GM18867 (cell line): ENCODE results near the gene RNF224.

Experiments used
- ATAC-seq: cut with Tn5 transposase; IDR thresholded peaks from one replicate; pipeline ENCODE4 v1.9.1; 2021; ENCODE audit warnings: mild to moderate bottlenecking, moderate library complexity; ENCODE audit not compliant: unreplicated experiment

Gene RNF224

DNA sequence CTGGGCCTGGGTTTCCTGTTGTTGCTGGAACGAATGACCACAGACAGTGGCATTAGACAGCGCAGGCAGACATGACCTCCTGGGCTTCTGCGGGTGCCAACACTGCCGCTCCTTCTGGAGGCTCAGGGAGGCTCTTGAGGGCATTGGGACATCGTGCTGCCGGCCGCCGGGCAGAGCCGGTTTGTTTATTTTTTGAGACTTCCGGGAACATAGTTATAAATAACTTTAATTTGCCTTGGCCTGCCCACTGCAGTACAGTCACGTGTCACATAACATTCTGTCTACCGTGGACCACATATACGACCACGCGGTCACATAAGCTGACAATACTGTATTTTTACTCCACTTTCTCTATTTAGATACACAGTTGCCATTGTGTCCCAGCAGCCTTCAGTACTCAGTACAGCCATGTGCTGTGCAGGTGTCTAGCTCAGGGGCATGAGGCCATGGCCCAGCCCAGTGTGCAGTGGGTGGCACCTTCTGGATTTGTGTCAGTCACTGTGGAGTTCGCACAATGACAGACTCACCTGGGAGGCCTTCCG is 42.0 kb downstream of the RNF224 start:
- ATAC-seq = peak; percentile 50

DNA sequence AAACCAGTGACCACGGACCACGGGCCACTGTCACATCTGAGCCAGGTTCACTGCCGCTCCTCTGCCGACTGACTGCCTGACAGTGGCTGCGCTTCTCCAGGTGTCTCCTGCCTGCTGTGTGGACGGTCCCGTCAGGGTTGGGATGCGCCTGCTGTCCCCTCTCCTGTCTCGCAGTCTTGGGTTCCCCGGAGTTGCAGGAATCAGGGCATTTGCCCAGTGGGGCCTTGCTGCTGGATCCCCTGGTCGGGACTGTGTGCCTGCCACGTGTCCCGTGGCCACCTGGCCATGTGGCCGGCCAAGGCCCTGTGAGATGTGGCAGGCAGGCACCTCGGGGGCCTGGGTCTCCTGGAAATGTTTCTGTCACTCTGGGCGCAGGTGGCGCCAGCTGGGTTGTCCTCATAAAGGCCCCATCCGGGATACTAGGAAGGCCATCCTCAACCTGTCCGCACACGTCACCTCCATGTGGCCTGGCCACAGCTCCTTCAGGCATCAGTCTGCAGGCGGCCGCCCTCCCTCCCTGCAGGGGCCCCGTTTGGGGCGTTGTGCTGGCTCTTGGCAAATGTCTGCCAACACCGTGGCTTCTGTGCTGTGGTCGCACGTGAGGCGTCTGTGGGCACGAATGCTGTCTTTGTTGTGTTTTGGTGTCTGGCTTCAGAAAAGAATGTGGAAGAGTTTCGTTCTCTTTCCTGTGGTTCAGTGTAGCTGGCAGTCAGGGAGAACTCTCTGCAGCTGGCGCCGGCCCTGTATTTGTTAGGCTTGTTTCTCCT is 43.8 kb downstream of the RNF224 start:
- ATAC-seq = no peak

DNA sequence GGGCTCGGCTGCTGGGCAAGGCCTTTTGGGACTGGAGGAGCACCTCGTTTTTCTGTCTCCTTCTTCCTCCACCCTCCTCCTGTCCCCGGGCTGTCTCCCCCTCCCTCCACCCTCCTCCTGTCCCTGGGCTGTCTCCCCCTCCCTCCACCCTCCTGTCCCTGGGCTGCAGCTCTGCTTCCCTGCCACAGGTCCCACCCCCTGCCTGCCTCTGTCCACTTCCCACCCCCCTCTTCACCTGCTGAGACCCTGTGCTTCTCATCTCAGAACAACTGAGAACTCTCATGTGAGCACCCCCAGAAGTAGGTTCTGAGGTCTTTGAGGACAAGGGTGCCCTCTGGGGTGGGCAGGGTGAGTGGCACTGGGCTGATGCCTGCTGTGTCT is 44.4 kb downstream of the RNF224 start:
- ATAC-seq = no peak

DNA sequence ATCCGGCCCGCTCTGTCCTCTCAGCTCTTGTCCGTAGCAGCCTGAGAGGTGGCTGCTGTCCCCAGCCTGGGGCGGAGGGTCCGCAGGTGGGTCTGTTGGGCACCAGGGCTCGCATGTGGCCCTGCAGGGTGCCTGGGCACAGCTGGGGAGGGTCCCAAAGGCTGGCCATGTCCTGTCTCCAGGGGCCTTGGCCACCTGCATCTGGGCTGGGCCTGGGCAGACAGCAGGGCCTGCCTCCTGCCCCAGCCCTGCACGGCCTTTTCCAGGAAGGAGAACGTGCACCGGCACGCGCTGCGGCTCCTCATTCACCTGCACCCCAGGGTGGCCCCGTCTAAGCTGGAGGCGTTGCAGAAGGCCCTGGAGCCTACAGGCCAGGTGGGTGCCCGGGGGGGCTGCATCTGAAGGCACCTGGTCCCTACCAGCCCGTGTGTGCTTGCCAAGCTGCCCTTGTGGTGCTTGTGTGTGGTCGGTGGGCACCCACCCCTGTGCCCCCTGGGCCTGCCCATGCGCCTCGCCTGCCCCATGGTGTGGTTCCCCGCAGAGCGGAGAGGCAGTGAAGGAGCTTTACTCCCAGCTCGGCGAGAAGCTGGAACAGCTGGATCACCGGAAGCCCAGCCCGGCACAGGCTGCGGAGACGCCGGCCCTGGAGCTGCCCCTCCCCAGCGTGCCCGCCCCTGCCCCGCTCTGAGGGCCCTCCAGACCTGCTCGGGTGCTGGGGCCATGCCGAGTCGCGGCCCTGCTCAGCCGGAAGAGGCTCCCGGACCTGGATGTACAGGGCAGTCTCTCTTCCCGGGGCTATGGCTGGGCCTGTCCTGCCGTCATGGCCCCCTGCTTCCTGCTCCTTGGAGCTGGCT is 45.2 kb downstream of the RNF224 start:
- ATAC-seq = no peak

DNA sequence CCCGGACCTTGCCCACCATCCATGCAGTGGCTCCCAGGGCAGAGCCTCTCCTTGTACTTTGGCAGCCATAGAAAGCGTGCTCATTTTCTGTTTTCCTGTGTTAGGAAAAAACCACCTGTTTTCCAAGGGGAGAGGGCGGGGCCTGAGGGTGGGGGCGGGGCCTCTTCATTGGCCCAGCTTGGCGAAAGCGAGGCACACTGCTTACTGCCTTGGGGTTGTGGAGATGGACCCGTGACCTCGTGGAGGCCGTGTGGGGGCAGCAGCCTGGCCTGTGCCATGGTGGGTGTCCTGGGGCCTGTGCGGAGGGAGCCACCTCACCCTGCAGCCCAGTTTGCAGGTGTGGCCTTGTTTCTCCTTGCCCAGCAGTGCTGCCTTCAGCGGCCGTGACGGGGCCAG is 45.8 kb downstream of the RNF224 start:
- ATAC-seq = no peak

DNA sequence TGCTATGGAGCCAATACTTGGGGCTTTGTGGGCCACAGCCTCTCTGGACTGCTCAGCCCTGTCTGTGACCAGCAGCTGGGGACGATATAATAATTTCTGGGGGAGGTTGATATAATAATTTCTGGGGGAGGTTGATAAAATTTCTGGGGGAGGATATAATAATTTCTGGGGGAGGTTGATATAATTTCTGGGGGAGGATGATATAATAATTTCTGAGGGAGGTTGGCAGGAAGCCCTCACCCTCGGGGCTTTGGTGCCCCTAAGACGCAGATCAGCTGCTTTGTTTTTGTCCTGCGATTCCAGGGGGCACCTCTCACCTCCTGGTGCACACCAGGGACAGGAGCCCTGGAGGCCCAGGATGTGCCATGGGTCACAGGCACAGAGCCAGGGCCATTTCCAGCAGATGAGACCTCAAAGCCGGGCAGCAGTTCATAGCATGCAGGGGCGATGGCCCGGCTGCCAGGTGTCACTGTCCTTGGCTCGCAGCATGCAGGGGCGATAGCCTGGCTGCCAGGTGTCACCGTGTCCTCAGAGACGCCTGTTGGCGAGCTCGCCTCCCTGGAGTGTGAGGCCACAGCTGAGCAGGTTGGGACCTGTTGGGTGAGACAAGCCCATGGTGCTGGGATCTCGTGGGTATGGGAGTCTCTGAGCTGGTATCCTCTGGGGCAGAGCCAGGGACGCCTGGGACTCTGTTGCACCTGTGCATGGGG is 46.5 kb downstream of the RNF224 start:
- ATAC-seq = no peak

DNA sequence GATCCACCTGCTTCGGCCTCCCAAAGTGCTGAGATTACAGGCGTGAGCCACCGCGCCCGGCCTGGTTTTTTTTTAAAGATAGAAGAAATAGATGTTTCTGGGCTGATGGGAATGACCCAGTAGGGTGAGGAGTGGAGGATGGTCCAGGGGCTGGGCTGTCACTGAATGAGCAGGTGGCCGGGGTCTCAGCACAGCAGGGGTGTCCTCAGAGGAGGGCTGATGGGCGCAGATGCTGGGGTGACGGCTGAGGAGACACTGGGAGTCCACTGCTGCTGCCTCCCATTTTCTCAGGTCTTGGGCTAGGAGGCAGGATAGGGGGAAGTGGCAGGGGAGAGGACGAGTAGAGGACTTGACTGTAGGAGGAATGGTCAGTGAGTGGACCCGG is 47.9 kb downstream of the RNF224 start:
- no peak for ATAC-seq

DNA sequence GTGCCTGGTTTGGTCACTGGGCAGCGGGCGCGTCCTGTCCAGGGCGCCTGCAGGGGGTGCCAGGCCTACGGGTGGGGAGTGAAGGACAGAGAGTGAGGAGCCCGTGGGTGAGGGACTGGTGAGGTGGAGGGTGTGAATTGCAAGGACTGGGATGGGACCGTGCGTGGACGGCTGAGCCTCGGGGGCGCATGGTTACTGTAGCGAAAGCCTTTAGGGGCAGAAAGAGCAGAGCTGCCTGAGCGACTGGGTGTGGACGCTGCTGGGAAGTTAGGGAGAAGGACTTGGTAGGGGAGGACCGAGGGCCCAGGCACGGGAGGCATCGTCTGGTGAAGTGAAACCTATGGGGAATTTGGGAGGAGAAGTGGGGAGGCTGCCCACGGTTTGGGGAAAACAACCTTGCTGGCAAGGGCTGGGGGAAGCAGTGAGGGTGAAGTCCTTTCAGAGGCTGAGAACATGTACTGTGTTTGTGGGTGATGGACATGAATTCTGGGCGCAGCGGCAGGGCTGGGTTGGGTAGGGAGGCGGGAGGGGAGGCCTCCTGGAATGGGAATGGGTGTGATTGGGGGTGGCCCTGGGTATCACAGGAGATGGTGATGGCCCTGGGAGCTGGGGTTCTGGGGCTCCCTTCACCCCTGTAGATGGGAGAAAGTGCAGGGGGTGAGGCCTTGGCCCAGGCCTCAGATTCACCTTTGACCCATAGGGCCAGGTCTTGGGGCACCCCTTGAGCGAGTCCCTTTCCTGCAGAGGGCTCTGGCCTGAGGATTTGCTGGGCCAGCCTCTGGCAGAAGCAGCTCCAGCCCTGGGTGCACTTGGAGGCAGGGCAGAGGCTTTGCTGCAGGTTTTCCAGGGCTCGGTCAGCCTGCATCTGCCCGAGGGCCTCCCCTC is 48.5 kb downstream of the RNF224 start:
- ATAC-seq = no peak

DNA sequence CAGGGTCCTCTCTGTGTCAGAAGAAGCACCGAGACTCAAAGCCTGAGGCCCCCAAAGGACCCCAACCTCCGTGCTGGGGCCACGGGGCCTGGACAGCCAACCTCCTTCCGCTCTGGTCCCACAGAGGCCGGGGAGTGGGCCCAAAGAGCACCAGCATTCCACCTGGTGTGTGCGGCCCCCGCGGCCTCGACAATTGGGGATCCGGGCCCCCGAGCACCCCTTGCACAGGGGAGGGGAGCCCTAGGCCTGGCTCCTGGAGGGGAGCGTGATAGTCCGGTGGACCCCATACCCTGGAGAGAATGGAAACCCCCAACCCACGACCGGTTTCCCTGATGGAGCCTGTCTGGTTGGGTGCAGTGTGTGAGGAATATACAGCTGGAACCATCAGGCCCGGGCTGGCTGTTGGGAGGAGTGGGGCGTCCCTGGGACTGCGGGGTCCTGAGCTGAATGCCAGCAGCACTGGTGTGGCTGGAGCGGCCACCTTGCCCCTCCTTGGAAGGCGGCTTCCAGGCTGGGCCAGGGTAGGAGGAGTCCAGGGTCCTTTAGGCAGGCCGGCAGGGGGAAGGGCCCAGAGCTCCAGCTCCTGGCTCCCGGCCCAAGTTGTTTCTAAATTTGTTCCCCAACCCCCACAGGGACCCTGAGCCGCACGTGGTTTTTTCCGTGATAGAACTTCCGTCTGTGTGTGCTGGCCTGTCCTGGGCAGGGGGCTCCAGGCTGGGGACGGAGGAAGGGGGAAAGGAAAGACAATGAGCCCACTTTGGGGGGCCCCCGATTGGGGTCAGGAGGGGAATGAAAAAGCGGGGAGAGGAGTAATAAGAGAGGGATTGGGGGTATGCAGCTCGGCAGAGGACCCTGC is 49.4 kb downstream of the RNF224 start:
- ATAC-seq = no peak

DNA sequence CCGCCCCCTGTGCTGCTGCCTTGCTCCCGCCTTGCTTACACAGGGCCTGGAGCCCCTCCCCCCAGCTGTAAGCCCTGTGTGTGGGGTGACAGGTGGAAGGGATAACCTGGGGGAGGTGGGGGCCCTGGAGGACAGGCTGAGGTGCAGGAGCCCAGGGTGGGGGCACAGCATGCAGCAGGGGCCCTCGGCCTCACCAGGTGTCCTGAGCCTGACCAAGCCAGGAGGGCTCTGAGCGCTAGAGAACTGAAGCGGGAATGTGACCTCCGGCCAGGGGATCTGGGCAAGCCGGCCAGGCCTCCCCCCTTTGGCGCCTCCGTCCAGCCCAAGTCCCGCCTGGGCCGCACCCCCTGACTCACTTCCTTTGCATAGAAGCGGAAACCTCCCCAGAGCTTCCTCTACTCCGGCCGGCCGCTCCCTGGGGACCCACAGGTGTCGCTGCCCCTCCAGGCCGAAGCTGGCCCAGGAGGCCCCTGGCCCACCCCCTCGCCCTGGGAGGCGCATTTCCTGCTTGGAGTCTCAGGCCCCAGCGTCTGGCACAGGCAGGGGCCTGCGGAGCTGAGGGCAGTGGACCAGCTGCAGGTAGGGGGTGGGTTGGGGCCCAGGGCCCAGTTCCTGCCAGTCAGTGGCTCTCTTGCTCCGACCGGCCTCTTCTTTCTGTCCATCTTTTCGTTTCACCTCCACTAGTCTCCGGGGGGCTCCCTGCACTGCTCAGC is 50.2 kb downstream of the RNF224 start, which contains the start of gene TOR4A:
TSS of gene TOR4A (plus strand) at position 398 of the 713 bp plus-strand sequence. CDS start 964 bp downstream, outside the sequence.
- ATAC-seq = peak; percentile 63

- ATAC-seq = no peak
Measured at GRCh38 chr9:137278061-137278701, 50.9 kb downstream of the RNF224 start.
